A673 (cell line): ENCODE results near the gene ZNF621.

Experiments
- CTCF ChIP-seq: fragments of 300-800, 200-600 bp; sonication (generic); conservative IDR thresholded peaks from 2 replicates; pipeline ENCODE4 v1.5.1; 2017; ENCODE audit warnings: low read depth, mild to moderate bottlenecking, antibody characterized with exemption, low read length, moderate library complexity, mixed read lengths
- EZH2 ChIP-seq: fragments of 200-600 bp; sonication (generic); IDR thresholded peaks from 2 replicates; pipeline ENCODE4 v1.6.1; 2017; ENCODE audit warnings: borderline replicate concordance, low read depth, mild to moderate bottlenecking, mixed read lengths, antibody characterized with exemption, low read length; ENCODE audit not compliant: poor library complexity, severe bottlenecking

- TF ChIP-seq CTCF (no peak), EZH2 (no peak)
These were observed 6.7 kb upstream of the ZNF621 start for GRCh38 chr3:40518067-40518466.
